ENCODE measurements around the gene EEF2KMT.
A peak's percentile ranks its signal among the peaks of the same experiment; 100 is the strongest.

The EEF2KMT gene

DNA sequence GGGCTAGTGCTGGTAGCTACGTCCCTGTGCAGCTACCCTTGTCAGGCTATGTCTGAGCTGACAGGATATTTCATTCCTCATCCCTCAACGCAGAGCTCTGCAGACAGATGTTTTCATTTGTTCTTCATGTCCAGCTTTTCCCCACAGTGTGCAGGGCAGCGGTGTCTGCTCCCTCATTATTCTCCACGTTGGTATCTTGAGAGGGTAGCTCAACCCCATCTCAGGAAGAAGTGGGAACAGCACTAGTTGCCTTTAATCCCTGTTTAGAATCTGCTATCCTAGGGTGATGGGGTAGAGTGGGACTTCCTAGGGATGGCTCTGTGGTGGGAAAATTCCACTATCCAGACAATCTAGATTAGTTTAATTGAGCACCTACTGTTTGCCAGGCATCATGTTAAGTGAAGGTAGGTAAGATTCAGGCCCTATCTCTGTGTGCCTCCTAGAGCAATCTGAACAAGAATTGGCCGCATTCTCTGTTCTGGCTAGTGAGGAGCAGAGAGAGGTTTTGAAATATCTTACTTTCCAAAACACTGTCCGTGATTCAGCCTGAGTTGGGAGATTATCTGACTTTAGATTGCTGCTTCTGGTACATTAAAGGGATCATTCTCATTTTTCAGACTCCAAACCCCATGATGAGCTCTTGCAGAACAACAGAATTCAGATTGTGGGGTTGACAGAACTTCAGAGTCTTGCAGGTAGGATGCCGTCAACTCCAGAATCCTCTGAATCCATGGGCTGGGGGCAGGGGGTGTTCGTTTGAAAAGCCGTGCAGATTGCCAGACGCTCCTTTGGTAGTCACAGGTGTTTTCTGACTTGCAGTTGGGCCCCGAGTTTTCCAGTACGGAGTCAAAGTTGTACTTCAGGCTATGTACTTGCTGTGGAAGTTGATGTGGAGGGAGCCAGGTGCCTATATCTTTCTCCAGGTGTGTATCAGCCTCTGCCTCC is 25.0 kb downstream of the EEF2KMT start:
- H3K4me3 ChIP-seq (ENCODE audit: low read depth, low read length), result peak overlapping the region; percentile 76
- no peak for DNase-seq (ENCODE audit: low read depth)
- TF ChIP-seq, protein P1, sequence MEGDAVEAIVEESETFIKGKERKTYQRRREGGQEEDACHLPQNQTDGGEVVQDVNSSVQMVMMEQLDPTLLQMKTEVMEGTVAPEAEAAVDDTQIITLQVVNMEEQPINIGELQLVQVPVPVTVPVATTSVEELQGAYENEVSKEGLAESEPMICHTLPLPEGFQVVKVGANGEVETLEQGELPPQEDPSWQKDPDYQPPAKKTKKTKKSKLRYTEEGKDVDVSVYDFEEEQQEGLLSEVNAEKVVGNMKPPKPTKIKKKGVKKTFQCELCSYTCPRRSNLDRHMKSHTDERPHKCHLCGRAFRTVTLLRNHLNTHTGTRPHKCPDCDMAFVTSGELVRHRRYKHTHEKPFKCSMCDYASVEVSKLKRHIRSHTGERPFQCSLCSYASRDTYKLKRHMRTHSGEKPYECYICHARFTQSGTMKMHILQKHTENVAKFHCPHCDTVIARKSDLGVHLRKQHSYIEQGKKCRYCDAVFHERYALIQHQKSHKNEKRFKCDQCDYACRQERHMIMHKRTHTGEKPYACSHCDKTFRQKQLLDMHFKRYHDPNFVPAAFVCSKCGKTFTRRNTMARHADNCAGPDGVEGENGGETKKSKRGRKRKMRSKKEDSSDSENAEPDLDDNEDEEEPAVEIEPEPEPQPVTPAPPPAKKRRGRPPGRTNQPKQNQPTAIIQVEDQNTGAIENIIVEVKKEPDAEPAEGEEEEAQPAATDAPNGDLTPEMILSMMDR (IDR thresholded peaks at IDR 0.05; ENCODE audit: control insufficient read depth, extremely low read depth, insufficient read depth), result no peak

- H3K4me3 ChIP-seq (ENCODE audit: low read depth, low read length), result peak within 1 kb of the TSS; percentile 76
- DNase-seq (ENCODE audit: low read depth), result peak; percentile 40
- TF ChIP-seq, protein P1 (IDR thresholded peaks at IDR 0.05; ENCODE audit: control insufficient read depth, extremely low read depth, insufficient read depth), result no peak
Measured at GRCh38 chr16:5071681-5072333, 25.8 kb downstream of the EEF2KMT start, which contains the start of gene ALG1. ALG1 (plus strand) TSS chr16:5071843; CDS start chr16:5071850, 7 bp downstream.

DNA sequence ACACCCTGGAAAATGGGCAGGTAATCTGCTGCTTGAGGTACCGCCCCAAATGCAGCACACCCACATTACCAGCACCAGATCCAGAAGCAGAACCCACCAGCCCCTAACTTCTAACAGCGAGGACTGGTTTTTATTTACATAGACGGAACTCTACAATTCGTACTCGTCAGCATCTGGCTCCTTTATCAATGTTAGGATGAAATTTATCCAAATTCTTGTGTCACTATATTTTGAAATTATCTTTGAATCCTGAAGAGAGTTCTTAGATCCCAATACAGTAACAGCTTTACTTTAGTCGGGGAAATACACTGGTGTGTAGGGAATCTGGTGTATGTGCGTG is 26.3 kb downstream of the EEF2KMT start:
- H3K4me3 ChIP-seq (ENCODE audit: low read depth, low read length), result peak overlapping the region; percentile 76
- TF ChIP-seq, protein P1 (IDR thresholded peaks at IDR 0.05; ENCODE audit: control insufficient read depth, extremely low read depth, insufficient read depth), result no peak
- DNase-seq (ENCODE audit: low read depth), result no peak

DNA sequence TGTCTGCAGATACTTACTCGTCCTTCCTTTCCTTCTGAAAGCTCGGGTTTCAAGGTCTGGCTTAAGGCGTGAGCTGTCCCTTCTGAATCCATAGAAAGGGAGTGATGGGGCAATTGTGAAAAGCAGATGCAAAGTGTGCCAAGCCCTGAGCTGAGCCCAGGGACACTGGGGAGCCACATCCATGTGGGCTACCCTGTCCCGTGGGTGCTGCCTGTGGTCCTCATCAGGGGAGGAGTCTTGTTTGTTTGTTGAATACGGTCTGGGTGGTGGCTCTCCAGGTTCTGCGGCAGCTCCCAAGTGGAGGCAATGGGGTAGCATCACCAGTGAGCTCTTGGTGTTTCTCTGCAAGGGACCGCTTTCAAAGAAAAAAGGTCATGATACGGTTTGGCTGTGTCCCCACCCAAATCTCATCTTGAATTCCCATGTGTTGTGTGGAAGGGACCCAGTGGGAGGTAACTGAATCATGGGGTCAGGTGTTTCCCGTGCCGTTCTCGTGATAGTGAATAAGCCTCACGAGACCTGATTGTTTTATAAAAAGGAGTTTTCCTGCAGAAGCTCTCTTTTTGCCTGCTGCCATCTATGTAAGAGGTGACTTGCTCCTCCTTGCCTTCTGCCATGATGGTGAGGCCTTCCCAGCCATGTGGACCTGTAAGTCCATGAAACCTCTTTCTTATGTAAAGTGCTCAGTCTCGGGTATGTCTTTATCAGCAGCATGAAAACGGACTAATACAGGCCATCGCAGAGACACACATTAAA is 27.0 kb downstream of the EEF2KMT start:
- H3K4me3 ChIP-seq (ENCODE audit: low read depth, low read length), result no peak overlapping the region
- TF ChIP-seq, protein P1 (IDR thresholded peaks at IDR 0.05; ENCODE audit: control insufficient read depth, extremely low read depth, insufficient read depth), result no peak
- DNase-seq (ENCODE audit: low read depth), result no peak

DNA sequence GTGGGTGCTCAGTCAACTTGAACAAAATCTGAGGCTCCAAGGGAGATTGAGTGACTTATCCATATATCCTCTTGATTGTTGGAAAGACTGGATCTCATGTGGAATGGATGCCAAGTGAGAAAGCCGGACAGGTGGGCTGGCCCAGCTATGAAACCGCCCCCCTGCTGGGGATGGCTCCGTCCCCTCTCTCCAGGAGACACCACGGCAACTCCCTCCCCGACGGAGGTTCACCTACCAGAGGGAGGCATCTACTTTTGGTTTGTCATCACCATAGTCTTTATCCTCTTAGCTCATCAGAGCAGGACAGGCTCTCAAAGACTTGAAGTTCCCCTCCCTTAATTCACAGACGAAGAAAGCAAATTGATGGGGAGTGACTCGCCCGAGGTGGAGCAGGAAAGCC is 27.7 kb downstream of the EEF2KMT start:
- H3K4me3 ChIP-seq (ENCODE audit: low read depth, low read length), result no peak overlapping the region
- TF ChIP-seq, protein P1 (IDR thresholded peaks at IDR 0.05; ENCODE audit: control insufficient read depth, extremely low read depth, insufficient read depth), result no peak
- no peak for DNase-seq (ENCODE audit: low read depth)

DNA sequence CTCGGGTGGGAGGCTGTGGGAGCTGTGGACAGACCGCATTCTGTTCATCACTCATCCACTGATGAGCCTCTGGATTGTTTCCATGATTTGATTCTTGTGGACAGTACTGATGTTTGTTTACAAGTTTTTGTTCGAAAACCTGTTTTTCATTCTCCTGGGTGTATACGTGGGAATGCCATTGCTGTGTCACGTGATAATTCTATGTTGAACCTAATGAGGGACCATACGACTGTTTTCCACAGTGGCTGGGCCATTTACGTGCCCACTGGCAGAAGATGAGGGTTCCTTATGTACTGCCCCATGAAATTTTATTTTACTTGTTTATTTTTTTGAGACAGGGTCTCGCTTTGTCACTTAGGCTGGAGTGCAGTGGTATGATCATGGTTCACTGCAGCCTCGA is 28.5 kb downstream of the EEF2KMT start:
- DNase-seq (ENCODE audit: low read depth), result no peak
- H3K4me3 ChIP-seq (ENCODE audit: low read depth, low read length), result no peak overlapping the region
- TF ChIP-seq, protein P1 (IDR thresholded peaks at IDR 0.05; ENCODE audit: control insufficient read depth, extremely low read depth, insufficient read depth), result no peak

Data from LNCaP clone FGC (cell line).